ENCODE results near the gene SMC3.

Gene SMC3

DNA sequence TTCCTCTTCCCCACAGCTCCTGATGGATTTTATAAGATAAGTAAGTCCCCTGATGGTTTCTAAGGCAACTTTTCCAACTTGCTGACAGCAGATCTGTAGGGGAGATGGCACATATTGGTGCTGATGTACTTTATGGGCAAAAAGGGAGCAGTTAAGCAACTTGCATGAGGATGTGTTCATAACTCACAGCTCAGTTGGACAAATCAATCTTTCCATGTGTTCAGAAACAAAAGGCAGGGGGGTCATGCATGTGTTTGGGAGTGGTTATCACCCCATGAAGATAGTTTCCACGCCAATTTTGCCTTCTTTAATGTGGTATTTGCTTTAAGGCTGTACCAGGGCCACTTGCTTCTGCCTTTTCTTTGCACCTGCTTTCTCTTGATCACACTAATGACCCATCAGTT lies 82.8 kb downstream of the SMC3 start:
- Histone ChIP-seq H3K27ac (ENCODE audit: low read depth, low read length) (no peak overlapping the region), H3K4me1 (ENCODE audit: control insufficient read depth in 5 of 5, insufficient read depth in 5 of 5, low read length in 5 of 5) (peaks cover 0 to 4% (median 0%) of the 10 kb centered on the region in 5 donors), H3K27me3 (ENCODE audit: control insufficient read depth in 5 of 5, insufficient read depth in 4 of 5, low read length in 5 of 5) (peaks cover 6 to 31% (median 16%) of the 10 kb centered on the region in 5 donors), H3K9me3 (ENCODE audit: control insufficient read depth in 5 of 5, low read length in 5 of 5) (no peaks in the 10 kb centered on the region), H3K36me3 (ENCODE audit: control insufficient read depth in 5 of 5, insufficient read depth in 5 of 5, low read length in 5 of 5) (no peaks in the 10 kb centered on the region), H3K4me3 (ENCODE audit: low read depth in 1 of 5, low read length in 5 of 5) (no peak overlapping the region), H3K9ac (ENCODE audit: low read length in 5 of 5) (no peak overlapping the region)

- Histone ChIP-seq H3K27ac (ENCODE audit: low read depth, low read length) (no peak overlapping the region), H3K27me3 (ENCODE audit: control insufficient read depth in 5 of 5, insufficient read depth in 4 of 5, low read length in 5 of 5) (peaks cover 3 to 26% (median 12%) of the 10 kb centered on the region in 5 donors), H3K4me1 (ENCODE audit: control insufficient read depth in 5 of 5, insufficient read depth in 5 of 5, low read length in 5 of 5) (peaks cover 0 to 4% (median 0%) of the 10 kb centered on the region in 5 donors), H3K9me3 (ENCODE audit: control insufficient read depth in 5 of 5, low read length in 5 of 5) (no peaks in the 10 kb centered on the region), H3K4me3 (ENCODE audit: low read depth in 1 of 5, low read length in 5 of 5) (no peak overlapping the region), H3K9ac (ENCODE audit: low read length in 5 of 5) (no peak overlapping the region), H3K36me3 (ENCODE audit: control insufficient read depth in 5 of 5, insufficient read depth in 5 of 5, low read length in 5 of 5) (no peaks in the 10 kb centered on the region)
These were observed 83.8 kb downstream of the SMC3 start for GRCh38 chr10:110651044-110651958.

- Histone ChIP-seq H3K9me3 (ENCODE audit: control insufficient read depth in 5 of 5, low read length in 5 of 5) (no peaks in the 10 kb centered on the region), H3K36me3 (ENCODE audit: control insufficient read depth in 5 of 5, insufficient read depth in 5 of 5, low read length in 5 of 5) (no peaks in the 10 kb centered on the region), H3K4me1 (ENCODE audit: control insufficient read depth in 5 of 5, insufficient read depth in 5 of 5, low read length in 5 of 5) (peaks cover 0 to 4% (median 0%) of the 10 kb centered on the region in 5 donors), H3K4me3 (ENCODE audit: low read depth in 1 of 5, low read length in 5 of 5) (no peak overlapping the region), H3K27me3 (ENCODE audit: control insufficient read depth in 5 of 5, insufficient read depth in 4 of 5, low read length in 5 of 5) (peaks cover 0 to 28% (median 8%) of the 10 kb centered on the region in 5 donors), H3K9ac (ENCODE audit: low read length in 5 of 5) (no peak overlapping the region), H3K27ac (ENCODE audit: low read depth, low read length) (no peak overlapping the region)
These were observed 85.1 kb downstream of the SMC3 start for GRCh38 chr10:110652475-110653118.

Data from subcutaneous abdominal adipose tissue (tissue), 5 donors.